HS-27A (cell line): ENCODE results near the gene SIPA1L3.
"Not testable (repeated sequence)": the region's sequence is repeated elsewhere in the genome, so short reads cannot be mapped to it uniquely, and the experiment has no call there.

ENCODE experiments used
- DNase-seq: peaks from one replicate; pipeline ENCODE4 v3.0.0-alpha.2; 2012; ENCODE audit warnings: low read depth, missing footprints

SIPA1L3 gene, protein sequence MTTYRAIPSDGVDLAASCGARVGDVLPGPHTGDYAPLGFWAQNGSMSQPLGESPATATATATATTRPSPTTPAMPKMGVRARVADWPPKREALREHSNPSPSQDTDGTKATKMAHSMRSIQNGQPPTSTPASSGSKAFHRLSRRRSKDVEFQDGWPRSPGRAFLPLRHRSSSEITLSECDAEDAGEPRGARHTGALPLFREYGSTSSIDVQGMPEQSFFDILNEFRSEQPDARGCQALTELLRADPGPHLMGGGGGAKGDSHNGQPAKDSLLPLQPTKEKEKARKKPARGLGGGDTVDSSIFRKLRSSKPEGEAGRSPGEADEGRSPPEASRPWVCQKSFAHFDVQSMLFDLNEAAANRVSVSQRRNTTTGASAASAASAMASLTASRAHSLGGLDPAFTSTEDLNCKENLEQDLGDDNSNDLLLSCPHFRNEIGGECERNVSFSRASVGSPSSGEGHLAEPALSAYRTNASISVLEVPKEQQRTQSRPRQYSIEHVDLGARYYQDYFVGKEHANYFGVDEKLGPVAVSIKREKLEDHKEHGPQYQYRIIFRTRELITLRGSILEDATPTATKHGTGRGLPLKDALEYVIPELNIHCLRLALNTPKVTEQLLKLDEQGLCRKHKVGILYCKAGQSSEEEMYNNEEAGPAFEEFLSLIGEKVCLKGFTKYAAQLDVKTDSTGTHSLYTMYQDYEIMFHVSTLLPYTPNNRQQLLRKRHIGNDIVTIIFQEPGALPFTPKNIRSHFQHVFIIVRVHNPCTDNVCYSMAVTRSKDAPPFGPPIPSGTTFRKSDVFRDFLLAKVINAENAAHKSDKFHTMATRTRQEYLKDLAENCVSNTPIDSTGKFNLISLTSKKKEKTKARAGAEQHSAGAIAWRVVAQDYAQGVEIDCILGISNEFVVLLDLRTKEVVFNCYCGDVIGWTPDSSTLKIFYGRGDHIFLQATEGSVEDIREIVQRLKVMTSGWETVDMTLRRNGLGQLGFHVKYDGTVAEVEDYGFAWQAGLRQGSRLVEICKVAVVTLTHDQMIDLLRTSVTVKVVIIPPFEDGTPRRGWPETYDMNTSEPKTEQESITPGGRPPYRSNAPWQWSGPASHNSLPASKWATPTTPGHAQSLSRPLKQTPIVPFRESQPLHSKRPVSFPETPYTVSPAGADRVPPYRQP (N-terminal part only)

DNA sequence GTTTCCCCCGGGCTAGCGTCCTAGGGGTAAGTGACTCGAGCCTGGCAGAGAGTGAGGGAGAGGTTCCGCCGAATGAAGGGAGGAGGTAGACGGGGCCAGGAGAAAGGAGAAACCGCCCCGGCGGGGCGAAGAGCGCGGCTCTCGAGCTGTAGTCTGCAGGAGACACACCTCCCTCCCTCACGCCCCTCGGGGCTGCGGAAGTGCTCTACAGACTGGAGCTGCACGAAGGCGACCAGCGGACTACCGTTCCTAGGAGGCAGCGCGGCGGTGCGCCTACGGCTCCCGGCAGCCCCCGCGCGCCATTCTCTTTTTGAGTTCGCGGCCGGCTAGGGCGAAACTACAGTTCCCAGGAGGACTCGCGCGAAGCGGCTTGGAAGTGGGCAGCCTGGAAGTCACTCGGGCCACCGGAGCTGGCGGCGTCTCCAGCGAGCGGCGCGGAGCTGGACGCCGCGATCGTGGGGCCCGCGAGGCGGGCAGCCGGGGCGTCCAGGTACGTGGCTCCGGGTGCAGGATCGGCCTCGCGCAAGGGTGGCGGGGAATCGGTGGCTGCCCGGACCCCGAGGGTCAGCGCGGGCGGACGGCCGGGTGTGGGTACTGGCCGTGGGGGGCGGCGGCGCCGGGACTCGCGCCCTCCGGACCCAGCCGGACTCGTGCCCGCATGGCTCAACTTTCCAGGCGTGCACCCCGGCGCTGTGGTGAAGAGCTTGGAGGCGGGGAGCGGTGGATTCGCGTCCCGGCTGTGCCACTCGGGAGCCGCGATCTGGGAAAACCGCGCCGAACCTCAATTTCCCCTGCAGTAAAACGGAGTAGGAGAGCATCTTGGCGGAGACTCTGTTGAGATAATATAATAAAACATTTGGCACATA lies at the start of gene SIPA1L3:
TSS of gene SIPA1L3 (plus strand) at position 340 of the 866 bp plus-strand sequence. CDS start 174,358 bp downstream, outside the sequence.
- DNase-seq, result peak; percentile 98

GRCh38 chr19:37864501-37864900 lies 42.5 kb upstream of the SIPA1L3 start:
- no peak for DNase-seq

DNA sequence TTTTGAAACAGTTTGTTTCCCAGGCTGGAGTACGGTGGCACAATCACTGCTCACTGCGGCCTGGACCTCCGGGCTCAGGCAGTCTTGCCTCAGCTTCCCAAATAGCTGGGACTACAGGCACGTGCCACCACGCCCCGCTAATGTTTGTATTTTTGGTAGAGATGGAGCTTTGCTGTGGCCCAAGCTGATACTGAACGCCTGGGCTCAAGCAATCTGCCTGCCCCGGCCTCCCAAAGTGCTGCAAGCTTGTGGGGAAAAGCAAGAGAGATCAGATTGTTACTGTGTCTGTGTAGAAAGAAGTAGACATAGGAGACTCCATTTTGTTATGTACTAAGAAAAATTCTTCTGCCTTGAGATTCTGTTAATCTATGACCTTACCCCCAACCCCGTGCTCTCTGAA lies 41.1 kb upstream of the SIPA1L3 start:
- not testable (repeated sequence) for DNase-seq

GRCh38 chr19:37867831-37868230 lies 39.2 kb upstream of the SIPA1L3 start:
- no peak for DNase-seq

- no peak for DNase-seq
These were observed 37.2 kb upstream of the SIPA1L3 start for GRCh38 chr19:37869766-37870340.

DNA sequence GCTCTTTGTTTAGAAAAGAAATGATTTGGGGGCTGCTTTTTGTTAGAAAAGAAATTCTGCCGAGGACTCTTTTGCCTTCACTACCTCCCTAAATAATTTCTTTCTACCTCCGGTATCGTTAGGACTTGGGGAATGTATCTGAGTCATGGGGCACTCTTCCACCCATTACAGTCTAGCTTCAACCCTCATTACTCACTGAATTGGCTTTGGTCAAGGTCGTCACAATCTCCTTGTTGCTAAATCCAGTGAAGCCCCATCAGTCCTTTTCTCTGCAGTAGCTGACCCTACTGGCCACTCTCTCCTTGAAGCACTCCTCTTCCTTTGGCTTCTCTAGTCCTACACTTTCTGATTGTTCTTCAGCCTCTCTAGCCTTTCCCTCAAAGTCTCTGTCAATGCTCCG lies 34.6 kb upstream of the SIPA1L3 start:
- DNase-seq, result no peak

DNA sequence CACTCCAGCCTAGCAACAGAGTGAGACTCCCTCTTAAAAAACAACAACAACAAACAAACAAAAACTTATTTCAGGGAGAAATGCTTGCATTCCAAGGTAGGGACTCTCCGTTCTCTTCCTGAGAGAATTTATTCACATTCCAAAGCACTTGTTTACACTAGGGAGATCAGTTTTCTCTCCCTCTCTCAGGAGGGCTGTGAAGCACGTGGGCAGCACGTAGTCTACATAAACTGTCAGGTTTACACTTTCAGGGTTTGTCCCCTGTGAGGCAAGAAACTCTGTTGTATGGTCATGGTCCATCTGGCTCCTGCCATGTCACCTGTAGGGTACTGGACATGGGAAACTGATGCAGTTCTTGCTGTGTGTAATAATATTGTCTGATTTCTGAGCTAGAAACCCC lies 32.2 kb upstream of the SIPA1L3 start:
- no peak for DNase-seq

GRCh38 chr19:37876032-37876431 lies 31.0 kb upstream of the SIPA1L3 start:
- DNase-seq, result no peak

DNA sequence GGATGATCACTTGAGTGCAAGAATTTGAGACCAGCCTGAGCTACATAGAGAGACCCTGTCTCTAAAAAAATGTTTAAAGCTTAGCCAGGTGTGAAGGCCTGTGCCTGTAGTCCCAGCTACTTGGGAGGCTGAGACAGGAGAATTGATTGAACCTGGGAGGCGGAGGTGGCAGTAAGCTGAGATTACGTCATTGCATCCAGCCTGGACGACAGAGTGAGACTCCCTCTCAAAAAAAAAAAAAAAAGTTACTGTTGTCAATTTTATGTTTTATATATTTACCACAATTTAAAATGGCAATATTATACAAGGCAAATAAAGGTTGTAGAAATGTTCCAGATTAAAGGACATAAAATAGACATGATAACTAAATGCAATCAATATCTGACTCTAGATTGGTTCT lies 29.9 kb upstream of the SIPA1L3 start:
- DNase-seq, result no peak

- no peak for DNase-seq
These were observed 21.6 kb upstream of the SIPA1L3 start for GRCh38 chr19:37885392-37885791.

DNA sequence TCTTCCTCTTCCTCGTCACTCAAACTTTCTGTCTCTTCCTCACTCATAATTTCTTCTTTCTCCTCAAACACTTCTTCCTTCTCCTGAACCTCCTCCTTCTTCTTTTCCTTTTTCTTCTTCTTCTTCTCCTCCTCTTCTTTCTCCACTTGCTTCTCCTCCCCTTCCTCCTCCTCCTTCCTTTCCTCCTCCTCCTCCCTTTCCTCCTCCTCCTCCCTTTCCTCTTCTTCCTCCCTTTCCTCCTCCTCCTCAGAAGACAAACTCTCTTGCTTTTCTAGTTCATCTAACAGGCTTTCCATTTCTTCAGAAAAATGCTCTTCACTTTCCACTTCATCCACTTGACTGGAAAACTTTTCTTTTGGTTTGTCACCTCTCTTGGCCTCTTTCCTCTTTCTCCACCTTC lies 20.4 kb upstream of the SIPA1L3 start:
- no peak for DNase-seq

GRCh38 chr19:37893845-37894575 lies 13.0 kb upstream of the SIPA1L3 start:
- DNase-seq, result no peak

GRCh38 chr19:37896180-37896579 lies 10.8 kb upstream of the SIPA1L3 start:
- DNase-seq, result no peak

DNA sequence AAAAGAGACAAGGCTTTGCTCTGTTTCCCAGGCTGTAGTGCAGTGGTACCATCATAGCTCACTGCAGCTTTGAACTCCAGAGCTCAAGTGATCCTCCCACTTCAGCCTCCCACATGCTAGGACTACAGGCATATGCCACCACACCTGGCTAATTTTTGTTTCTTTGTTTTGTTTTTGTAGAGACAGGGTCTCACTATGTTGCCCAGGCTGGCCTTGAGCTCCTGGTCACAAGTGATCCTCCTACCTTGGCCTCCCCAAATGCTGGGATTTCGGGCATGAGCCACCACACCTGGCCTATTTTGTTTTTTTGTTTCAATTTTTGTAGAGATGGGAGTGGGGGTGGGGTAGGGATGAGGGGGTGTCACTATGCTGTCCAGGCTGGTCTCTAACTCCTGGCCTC lies 7.6 kb upstream of the SIPA1L3 start:
- DNase-seq, result no peak

GRCh38 chr19:37899966-37900365 lies 7.0 kb upstream of the SIPA1L3 start:
- DNase-seq, result no peak

- DNase-seq, result peak; percentile 69
These were observed 4.3 kb upstream of the SIPA1L3 start for GRCh38 chr19:37902668-37903067.

- DNase-seq, result no peak
These were observed 3.9 kb upstream of the SIPA1L3 start for GRCh38 chr19:37903096-37903495.

GRCh38 chr19:37905946-37906868 lies 801 bp upstream of the SIPA1L3 start, which contains the start of gene WDR87:
TSS of gene WDR87 (minus strand) at chr19:37906594. CDS start at chr19:37898239, 8,355 bp downstream.
- DNase-seq, result no peak
